ENCODE results near the gene FOXD4L3. TPM values are rescaled to one million over a fixed set of nuclear protein-coding genes. Genes with fewer than 3 reads are reported as not detected.
"Not testable (repeated sequence)": the region's sequence is repeated elsewhere in the genome, so short reads cannot be mapped to it uniquely, and the experiment has no call there.

Gene FOXD4L3
- total RNA-seq: under 1 TPM in 1 of 5 donors, not detected in 4; 0.38 TPM
- not detected for total RNA-seq (2013)
- total RNA-seq: 0 to 0.31 (median 0.04) reads per million in 29 experiments

GRCh38 chr9:68302567-68302966, at the start of gene FOXD4L3:
Gene FOXD4L3, plus strand, starts transcription at chr9:68302867. Its CDS starts 85 bp downstream, at chr9:68302952.
- CTCF ChIA-PET; H3K9me3 Mint-ChIP-seq; H3K36me3 Mint-ChIP-seq; H3K27ac Mint-ChIP-seq; H3K4me1 ChIP-seq (ENCODE audit: control insufficient read depth in 1 of 2, extremely low read depth in 1 of 2, insufficient read depth in 2 of 2, low read length in 2 of 2); H3K27me3 ChIP-seq (replicated peaks in 1 of 2; ENCODE audit: control insufficient read depth in 2 of 2, extremely low read depth in 1 of 2, insufficient read depth in 2 of 2, low read length in 1 of 2); H3K4me3 ChIP-seq (ENCODE audit: control insufficient read depth in 1 of 2, extremely low read depth in 1 of 2, low read length in 1 of 2); ATAC-seq (replicated peaks in 1 of 4); DNase-seq; H3K27me3 Mint-ChIP-seq; H3K9me3 ChIP-seq; H3K27ac ChIP-seq (ENCODE audit: low read length); H3K4me3 Mint-ChIP-seq; POLR2A ChIA-PET; H3K36me3 ChIP-seq (ENCODE audit: control insufficient read depth in 2 of 2, extremely low read depth in 1 of 2, insufficient read depth in 1 of 2, low read length in 1 of 2); H3K4me1 Mint-ChIP-seq: not testable (repeated sequence)
- WGBS (ENCODE audit: insufficient coverage): no CpG with 5 or more reads among the region's 15 CpGs

GRCh38 chr9:68281041-68281440, 21.6 kb upstream of the FOXD4L3 start:
- H3K36me3 ChIP-seq (ENCODE audit: control insufficient read depth in 2 of 2, extremely low read depth in 1 of 2, insufficient read depth in 1 of 2, low read length in 1 of 2); H3K9me3 ChIP-seq; POLR2A ChIA-PET; CTCF ChIA-PET; DNase-seq; H3K27ac Mint-ChIP-seq; H3K4me1 Mint-ChIP-seq; H3K4me1 ChIP-seq (ENCODE audit: control insufficient read depth in 1 of 2, extremely low read depth in 1 of 2, insufficient read depth in 2 of 2, low read length in 2 of 2); H3K27me3 Mint-ChIP-seq; ATAC-seq (replicated peaks in 1 of 4); H3K9me3 Mint-ChIP-seq; H3K36me3 Mint-ChIP-seq; H3K4me3 ChIP-seq (ENCODE audit: control insufficient read depth in 1 of 2, extremely low read depth in 1 of 2, low read length in 1 of 2); H3K27ac ChIP-seq (ENCODE audit: low read length); H3K27me3 ChIP-seq (replicated peaks in 1 of 2; ENCODE audit: control insufficient read depth in 2 of 2, extremely low read depth in 1 of 2, insufficient read depth in 2 of 2, low read length in 1 of 2); H3K4me3 Mint-ChIP-seq: not testable (repeated sequence)
- WGBS (ENCODE audit: insufficient coverage): no CpG with 5 or more reads among the region's 16 CpGs

- H3K4me1 ChIP-seq (ENCODE audit: control insufficient read depth in 1 of 2, extremely low read depth in 1 of 2, insufficient read depth in 2 of 2, low read length in 2 of 2); H3K27me3 Mint-ChIP-seq; H3K4me3 Mint-ChIP-seq; H3K9me3 Mint-ChIP-seq; H3K27ac ChIP-seq (ENCODE audit: low read length); H3K9me3 ChIP-seq; H3K36me3 Mint-ChIP-seq; CTCF ChIA-PET; H3K4me3 ChIP-seq (ENCODE audit: control insufficient read depth in 1 of 2, extremely low read depth in 1 of 2, low read length in 1 of 2); ATAC-seq (replicated peaks in 1 of 4); DNase-seq; H3K36me3 ChIP-seq (ENCODE audit: control insufficient read depth in 2 of 2, extremely low read depth in 1 of 2, insufficient read depth in 1 of 2, low read length in 1 of 2); POLR2A ChIA-PET; H3K27ac Mint-ChIP-seq; H3K4me1 Mint-ChIP-seq; H3K27me3 ChIP-seq (replicated peaks in 1 of 2; ENCODE audit: control insufficient read depth in 2 of 2, extremely low read depth in 1 of 2, insufficient read depth in 2 of 2, low read length in 1 of 2): not testable (repeated sequence)
- WGBS (ENCODE audit: insufficient coverage): no CpG with 5 or more reads among the region's 30 CpGs
Measured at GRCh38 chr9:68303771-68304170, 1.1 kb downstream of the FOXD4L3 start.

GRCh38 chr9:68304212-68304611, 1.5 kb downstream of the FOXD4L3 start:
- H3K4me3 Mint-ChIP-seq; H3K27ac ChIP-seq (ENCODE audit: low read length); H3K4me1 ChIP-seq (ENCODE audit: control insufficient read depth in 1 of 2, extremely low read depth in 1 of 2, insufficient read depth in 2 of 2, low read length in 2 of 2); H3K27me3 Mint-ChIP-seq; CTCF ChIA-PET; POLR2A ChIA-PET; H3K9me3 ChIP-seq; H3K4me1 Mint-ChIP-seq; H3K27ac Mint-ChIP-seq; H3K36me3 Mint-ChIP-seq; H3K36me3 ChIP-seq (ENCODE audit: control insufficient read depth in 2 of 2, extremely low read depth in 1 of 2, insufficient read depth in 1 of 2, low read length in 1 of 2); H3K27me3 ChIP-seq (replicated peaks in 1 of 2; ENCODE audit: control insufficient read depth in 2 of 2, extremely low read depth in 1 of 2, insufficient read depth in 2 of 2, low read length in 1 of 2); H3K9me3 Mint-ChIP-seq; ATAC-seq (replicated peaks in 1 of 4); DNase-seq; H3K4me3 ChIP-seq (ENCODE audit: control insufficient read depth in 1 of 2, extremely low read depth in 1 of 2, low read length in 1 of 2): not testable (repeated sequence)
- WGBS (ENCODE audit: insufficient coverage): no CpG with 5 or more reads among the region's 21 CpGs

- H3K4me1 Mint-ChIP-seq; H3K9me3 ChIP-seq; H3K27me3 Mint-ChIP-seq; H3K27me3 ChIP-seq (replicated peaks in 1 of 2; ENCODE audit: control insufficient read depth in 2 of 2, extremely low read depth in 1 of 2, insufficient read depth in 2 of 2, low read length in 1 of 2); H3K36me3 ChIP-seq (ENCODE audit: control insufficient read depth in 2 of 2, extremely low read depth in 1 of 2, insufficient read depth in 1 of 2, low read length in 1 of 2); H3K4me1 ChIP-seq (ENCODE audit: control insufficient read depth in 1 of 2, extremely low read depth in 1 of 2, insufficient read depth in 2 of 2, low read length in 2 of 2); POLR2A ChIA-PET; H3K4me3 Mint-ChIP-seq; H3K27ac ChIP-seq (ENCODE audit: low read length); ATAC-seq (replicated peaks in 1 of 4); H3K4me3 ChIP-seq (ENCODE audit: control insufficient read depth in 1 of 2, extremely low read depth in 1 of 2, low read length in 1 of 2); H3K9me3 Mint-ChIP-seq; H3K27ac Mint-ChIP-seq; H3K36me3 Mint-ChIP-seq; CTCF ChIA-PET; DNase-seq: not testable (repeated sequence)
- WGBS (ENCODE audit: insufficient coverage): no CpG with 5 or more reads among the region's 4 CpGs
Measured at GRCh38 chr9:68304777-68305176, 2.1 kb downstream of the FOXD4L3 start.

GRCh38 chr9:68305680-68306285, 3.1 kb downstream of the FOXD4L3 start:
- H3K4me3 Mint-ChIP-seq; H3K27ac Mint-ChIP-seq; H3K4me3 ChIP-seq (ENCODE audit: control insufficient read depth in 1 of 2, extremely low read depth in 1 of 2, low read length in 1 of 2); ATAC-seq (replicated peaks in 1 of 4); H3K27me3 ChIP-seq (replicated peaks in 1 of 2; ENCODE audit: control insufficient read depth in 2 of 2, extremely low read depth in 1 of 2, insufficient read depth in 2 of 2, low read length in 1 of 2); H3K4me1 Mint-ChIP-seq; H3K36me3 Mint-ChIP-seq; H3K36me3 ChIP-seq (ENCODE audit: control insufficient read depth in 2 of 2, extremely low read depth in 1 of 2, insufficient read depth in 1 of 2, low read length in 1 of 2); POLR2A ChIA-PET; H3K9me3 Mint-ChIP-seq; DNase-seq; CTCF ChIA-PET; H3K27ac ChIP-seq (ENCODE audit: low read length); H3K27me3 Mint-ChIP-seq; H3K9me3 ChIP-seq; H3K4me1 ChIP-seq (ENCODE audit: control insufficient read depth in 1 of 2, extremely low read depth in 1 of 2, insufficient read depth in 2 of 2, low read length in 2 of 2): not testable (repeated sequence)
- WGBS (ENCODE audit: insufficient coverage): no CpG with 5 or more reads among the region's 21 CpGs

GRCh38 chr9:68306391-68306964, 3.8 kb downstream of the FOXD4L3 start:
- H3K4me3 ChIP-seq (ENCODE audit: control insufficient read depth in 1 of 2, extremely low read depth in 1 of 2, low read length in 1 of 2); H3K9me3 ChIP-seq; H3K27me3 Mint-ChIP-seq; H3K27me3 ChIP-seq (replicated peaks in 1 of 2; ENCODE audit: control insufficient read depth in 2 of 2, extremely low read depth in 1 of 2, insufficient read depth in 2 of 2, low read length in 1 of 2); H3K27ac ChIP-seq (ENCODE audit: low read length); CTCF ChIA-PET; H3K36me3 Mint-ChIP-seq; H3K36me3 ChIP-seq (ENCODE audit: control insufficient read depth in 2 of 2, extremely low read depth in 1 of 2, insufficient read depth in 1 of 2, low read length in 1 of 2); ATAC-seq (replicated peaks in 1 of 4); H3K4me1 Mint-ChIP-seq; DNase-seq; H3K9me3 Mint-ChIP-seq; H3K27ac Mint-ChIP-seq; H3K4me1 ChIP-seq (ENCODE audit: control insufficient read depth in 1 of 2, extremely low read depth in 1 of 2, insufficient read depth in 2 of 2, low read length in 2 of 2); POLR2A ChIA-PET; H3K4me3 Mint-ChIP-seq: not testable (repeated sequence)
- 42% methylated on average over 4 of the region's 37 CpGs for WGBS (ENCODE audit: insufficient coverage)

Measured in T-cell (primary cell).